Activated T-cell treated with anti-CD3 and anti-CD28 coated beads, Interleukin-2, amount 50 U/mL, for 24 hours (primary cell): Measurements from ENCODE around the gene FCGR2B.
"Not testable (repeated sequence)": the region's sequence is repeated elsewhere in the genome, so short reads cannot be mapped to it uniquely, and the experiment has no call there.

Source experiments
- DNase-seq: peaks from one replicate; pipeline ENCODE4 v3.0.0-alpha.2; 2020
- H3K27ac Mint-ChIP-seq: 2 replicates; pipeline ENCODE4 v1.8.0; 2020; ENCODE audit warnings: mild to moderate bottlenecking, mixed read lengths
- H3K27me3 Mint-ChIP-seq: 2 replicates; pipeline ENCODE4 v1.8.0; 2020; ENCODE audit warnings: mixed read lengths
- H3K36me3 Mint-ChIP-seq: 2 replicates; pipeline ENCODE4 v1.8.0; 2020; ENCODE audit warnings: low read depth, mixed read lengths
- H3K4me1 Mint-ChIP-seq: 2 replicates; pipeline ENCODE4 v1.8.0; 2020; ENCODE audit warnings: low read depth, mixed read lengths
- H3K4me3 Mint-ChIP-seq: 2 replicates; pipeline ENCODE4 v1.8.0; 2020; ENCODE audit warnings: mild to moderate bottlenecking, moderate library complexity, mixed read lengths
- H3K9me3 Mint-ChIP-seq: 2 replicates; pipeline ENCODE4 v1.8.0; 2020; ENCODE audit warnings: mixed read lengths

Gene FCGR2B

DNA sequence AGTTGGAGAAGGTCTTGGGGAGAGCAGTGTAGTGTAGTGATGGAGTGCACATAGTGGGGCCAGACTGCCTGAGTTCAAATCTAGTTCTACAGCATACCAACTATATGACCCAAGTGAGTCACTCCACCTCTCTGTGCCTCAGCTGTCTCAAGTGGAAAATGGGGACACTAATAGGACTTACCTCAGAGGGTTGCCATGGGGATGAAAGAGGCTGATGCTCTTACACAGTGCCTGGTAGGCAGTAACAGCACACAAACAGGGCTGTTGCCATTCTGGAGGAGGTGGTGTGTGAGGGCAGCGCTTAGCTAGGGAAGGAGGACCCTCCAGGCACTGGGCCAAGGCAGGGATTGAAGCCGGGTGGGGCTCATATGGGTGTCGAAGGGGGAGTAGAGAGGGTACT, 11.5 kb downstream of the FCGR2B start:
- H3K27ac Mint-ChIP-seq, H3K36me3 Mint-ChIP-seq, H3K9me3 Mint-ChIP-seq, DNase-seq, H3K4me3 Mint-ChIP-seq, H3K27me3 Mint-ChIP-seq: not testable (repeated sequence)
- peaks cover 15% of the 10 kb centered on the region for H3K4me1 Mint-ChIP-seq

DNA sequence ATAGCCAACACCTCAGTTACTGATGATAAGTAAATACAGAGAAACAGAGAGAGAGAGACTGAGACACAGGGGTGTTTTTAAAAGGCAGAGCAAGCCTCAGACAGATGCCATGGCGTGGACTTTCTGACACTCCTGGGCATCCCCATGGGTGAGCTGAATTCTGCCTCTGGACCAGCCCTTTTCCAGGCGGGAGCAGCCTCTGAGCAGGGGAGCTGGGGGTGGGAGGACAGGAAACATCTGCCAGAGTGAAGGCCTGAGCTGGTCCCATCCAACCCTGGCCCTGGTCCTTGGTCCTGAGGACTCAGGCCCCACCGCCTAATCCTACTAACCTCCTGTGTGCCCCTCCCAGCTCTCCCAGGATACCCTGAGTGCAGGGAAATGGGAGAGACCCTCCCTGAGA, 12.0 kb downstream of the FCGR2B start:
- H3K36me3 Mint-ChIP-seq, H3K4me3 Mint-ChIP-seq, H3K27me3 Mint-ChIP-seq, DNase-seq, H3K27ac Mint-ChIP-seq, H3K9me3 Mint-ChIP-seq: not testable (repeated sequence)
- peaks cover 15% of the 10 kb centered on the region for H3K4me1 Mint-ChIP-seq

DNA sequence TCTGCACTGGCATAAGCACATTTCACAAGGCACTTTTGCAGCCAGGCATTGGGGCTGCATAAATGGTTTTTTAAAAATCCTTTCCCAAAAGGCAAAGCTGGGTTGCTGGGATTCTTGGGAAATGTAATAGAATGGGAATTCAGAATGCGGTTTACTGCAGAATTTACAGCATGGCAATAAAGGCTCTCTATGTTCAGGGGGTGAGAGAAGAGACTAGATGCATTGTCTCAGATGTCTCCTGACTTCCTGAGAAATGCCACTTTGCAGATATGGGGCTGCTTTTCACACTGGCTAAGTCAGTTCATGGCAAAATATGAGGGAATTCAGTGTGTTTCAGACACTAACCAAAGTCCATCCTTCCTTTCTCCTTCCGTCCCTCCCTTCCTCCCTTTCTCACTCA, 13.5 kb downstream of the FCGR2B start:
- Mint-ChIP-seq H3K9me3 (no peaks in the 10 kb centered on the region), H3K4me1 (peaks cover 10% of the 10 kb centered on the region), H3K4me3 (no peak overlapping the region), H3K27me3 (no peaks in the 10 kb centered on the region), H3K27ac (no peak overlapping the region), H3K36me3 (no peaks in the 10 kb centered on the region)
- DNase-seq, result no peak

DNA sequence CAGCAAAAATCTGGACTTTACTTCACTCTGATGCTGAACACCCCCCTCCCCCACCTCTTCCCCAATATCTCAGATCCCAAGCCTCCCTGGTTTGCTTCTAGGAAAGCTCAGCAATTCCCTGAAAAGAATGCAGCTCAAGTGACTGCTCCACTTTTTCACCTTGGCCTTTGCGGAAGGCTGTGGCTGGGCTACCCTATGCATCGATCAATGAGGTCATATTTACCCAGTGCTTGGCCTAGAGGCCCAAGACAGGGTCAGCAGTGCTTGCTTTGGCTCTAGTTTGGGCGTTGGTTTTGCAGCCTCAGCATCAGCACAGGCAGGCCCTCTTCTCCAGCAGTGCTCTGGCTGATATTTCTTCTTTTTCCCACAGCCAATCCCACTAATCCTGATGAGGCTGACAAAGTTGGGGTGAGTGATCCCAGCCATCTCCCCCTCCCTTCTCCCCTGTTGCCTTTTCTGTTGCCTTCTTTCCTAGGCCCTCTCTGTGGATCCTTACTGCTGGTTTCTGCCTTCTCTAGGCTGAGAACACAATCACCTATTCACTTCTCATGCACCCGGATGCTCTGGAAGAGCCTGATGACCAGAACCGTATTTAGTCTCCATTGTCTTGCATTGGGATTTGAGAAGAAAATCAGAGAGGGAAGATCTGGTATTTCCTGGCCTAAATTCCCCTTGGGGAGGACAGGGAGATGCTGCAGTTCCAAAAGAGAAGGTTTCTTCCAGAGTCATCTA, 14.2 kb downstream of the FCGR2B start:
- H3K4me3 Mint-ChIP-seq, result no peak overlapping the region
- no peaks in the 10 kb centered on the region for H3K36me3 Mint-ChIP-seq

DNA sequence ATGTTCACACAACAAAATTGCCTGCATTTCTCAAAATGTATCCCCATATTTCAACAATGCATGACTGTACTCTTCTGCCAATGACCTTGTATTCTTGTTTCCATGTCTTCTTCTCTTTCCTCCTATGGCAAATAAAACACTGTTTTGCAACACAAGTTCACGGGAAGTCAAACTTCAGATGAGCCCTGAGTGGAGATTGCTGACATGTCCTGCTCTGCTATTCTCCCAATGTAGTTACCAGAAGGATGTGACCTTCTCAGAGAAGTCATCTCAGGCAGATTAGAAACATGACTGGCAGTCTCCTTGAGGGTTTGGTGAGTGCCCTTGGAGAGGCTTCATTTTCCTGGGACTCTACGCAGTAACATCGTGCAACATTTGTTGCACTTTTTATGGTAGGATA, 15.6 kb downstream of the FCGR2B start:
- Mint-ChIP-seq H3K27ac (no peak overlapping the region), H3K4me3 (no peak overlapping the region), H3K36me3 (no peaks in the 10 kb centered on the region), H3K9me3 (no peaks in the 10 kb centered on the region), H3K27me3 (peaks cover 3% of the 10 kb centered on the region), H3K4me1 (peaks cover 7% of the 10 kb centered on the region)
- DNase-seq, result no peak

More for the DNA sequence above, 14.2 kb downstream of the FCGR2B start:
- H3K9me3 Mint-ChIP-seq, result no peaks in the 10 kb centered on the region
- peaks cover 7% of the 10 kb centered on the region for H3K4me1 Mint-ChIP-seq
- peaks cover 3% of the 10 kb centered on the region for H3K27me3 Mint-ChIP-seq
- DNase-seq, result no peak
- H3K27ac Mint-ChIP-seq, result no peak overlapping the region

DNA sequence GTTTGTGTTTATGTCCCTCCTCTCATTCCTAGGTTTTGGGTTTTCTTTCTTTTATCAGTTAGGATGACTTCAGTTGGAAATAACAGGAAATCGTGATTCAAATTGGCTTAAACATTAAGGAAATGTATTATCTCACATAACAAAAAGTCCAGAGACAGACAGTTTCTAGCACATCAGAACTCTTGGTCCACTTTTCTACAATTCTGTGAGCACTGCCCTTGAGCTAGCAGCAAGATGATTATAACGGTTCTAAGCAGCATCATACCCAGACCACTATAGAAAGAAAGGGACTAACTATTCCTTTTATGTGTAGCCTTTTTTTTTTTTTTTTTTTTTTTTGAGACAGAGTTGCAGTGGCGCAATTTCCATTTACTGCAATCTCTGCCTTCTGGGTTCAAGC, 18.9 kb downstream of the FCGR2B start:
- H3K27me3 Mint-ChIP-seq, result peaks cover 9% of the 10 kb centered on the region
- no peaks in the 10 kb centered on the region for H3K36me3 Mint-ChIP-seq
- no peak overlapping the region for H3K4me3 Mint-ChIP-seq

DNA sequence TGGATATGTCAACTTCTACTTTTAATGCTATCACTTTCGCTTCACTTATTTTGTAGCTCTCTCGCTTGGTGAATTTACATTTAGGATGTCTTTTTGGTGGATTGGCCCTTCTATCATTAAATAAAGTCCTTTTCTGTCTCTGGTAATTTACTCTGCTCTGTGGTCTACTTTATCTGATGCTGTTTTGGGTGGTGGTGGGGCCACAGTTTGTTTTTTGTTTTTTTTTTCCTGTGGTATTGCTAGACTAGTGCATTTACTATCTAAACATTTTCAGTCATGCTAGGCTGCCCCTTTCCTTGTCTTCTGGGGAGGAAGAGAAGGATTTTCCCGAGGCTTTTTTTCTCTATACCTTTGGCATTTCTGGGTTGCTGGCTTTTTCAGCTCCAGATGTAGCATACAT, 26.0 kb downstream of the FCGR2B start:
- peaks cover 33% of the 10 kb centered on the region for H3K27me3 Mint-ChIP-seq
- no peaks in the 10 kb centered on the region for H3K9me3 Mint-ChIP-seq
- H3K36me3 Mint-ChIP-seq, result no peaks in the 10 kb centered on the region
- DNase-seq, result no peak
- no peaks in the 10 kb centered on the region for H3K4me1 Mint-ChIP-seq
- no peak overlapping the region for H3K4me3 Mint-ChIP-seq
- H3K27ac Mint-ChIP-seq, result no peak overlapping the region

More for the DNA sequence above, 18.9 kb downstream of the FCGR2B start:
- no peak for DNase-seq
- H3K9me3 Mint-ChIP-seq, result no peaks in the 10 kb centered on the region
- no peaks in the 10 kb centered on the region for H3K4me1 Mint-ChIP-seq
- H3K27ac Mint-ChIP-seq, result no peak overlapping the region

DNA sequence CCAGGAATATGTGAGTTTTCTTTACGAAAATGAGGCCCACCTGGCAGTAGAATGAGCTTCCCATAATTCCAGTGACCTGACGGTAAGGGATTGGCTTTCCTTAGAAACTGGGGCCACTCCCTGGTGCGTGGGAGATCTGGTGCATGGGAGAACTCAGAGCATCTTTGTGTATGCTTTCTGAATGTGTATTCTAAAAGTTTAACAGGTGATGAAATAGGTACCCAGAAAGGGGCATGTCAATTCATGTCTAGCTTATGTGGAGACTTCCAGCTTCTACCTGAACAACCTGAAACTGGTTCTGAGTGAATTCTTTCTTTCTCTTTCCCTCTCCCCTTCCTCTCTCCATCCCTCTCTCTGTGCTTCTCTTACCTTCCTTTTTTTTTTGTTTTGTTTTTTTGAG, 28.9 kb downstream of the FCGR2B start:
- no peak overlapping the region for H3K27ac Mint-ChIP-seq
- H3K4me3 Mint-ChIP-seq, result no peak overlapping the region
- no peaks in the 10 kb centered on the region for H3K4me1 Mint-ChIP-seq
- no peaks in the 10 kb centered on the region for H3K9me3 Mint-ChIP-seq
- H3K27me3 Mint-ChIP-seq, result peaks cover 35% of the 10 kb centered on the region
- no peak for DNase-seq
- H3K36me3 Mint-ChIP-seq, result no peaks in the 10 kb centered on the region

DNA sequence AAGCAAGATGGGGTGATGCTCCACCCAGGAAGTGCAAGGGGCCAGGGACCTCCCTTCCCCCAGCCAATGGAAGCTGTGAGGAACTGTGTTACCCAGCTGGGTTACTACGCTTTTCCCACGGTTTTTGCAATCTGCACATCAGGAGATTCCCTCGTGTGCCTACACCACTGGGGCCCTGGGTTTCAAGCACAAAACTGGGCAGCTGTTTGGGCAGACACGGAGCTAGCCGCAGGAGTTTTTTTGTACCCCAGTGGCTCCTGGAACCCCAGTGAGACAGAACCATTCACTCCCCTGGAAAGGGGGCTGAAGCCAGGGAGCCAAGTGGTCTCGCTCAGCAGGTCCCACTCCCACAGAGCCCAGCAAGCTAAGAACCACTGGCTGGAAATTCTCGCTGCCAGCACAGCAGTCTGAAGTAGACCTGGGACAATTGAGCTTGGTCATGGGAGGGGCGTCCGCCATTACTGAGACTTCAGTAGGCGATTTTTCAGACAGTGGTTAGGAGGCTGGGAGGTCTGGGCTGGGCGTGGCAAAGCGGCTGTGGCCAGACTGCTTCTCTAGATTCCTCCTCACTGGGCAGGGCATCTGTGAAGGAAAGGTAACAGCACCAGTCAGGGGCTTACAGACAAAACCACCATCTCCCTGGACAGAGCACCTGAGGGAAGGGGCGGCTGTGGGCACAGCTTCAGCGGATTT, 30.2 kb downstream of the FCGR2B start:
- H3K27me3 Mint-ChIP-seq, result peaks cover 38% of the 10 kb centered on the region
- H3K9me3 Mint-ChIP-seq, H3K4me1 Mint-ChIP-seq, H3K36me3 Mint-ChIP-seq, DNase-seq, H3K4me3 Mint-ChIP-seq, H3K27ac Mint-ChIP-seq: not testable (repeated sequence)

DNA sequence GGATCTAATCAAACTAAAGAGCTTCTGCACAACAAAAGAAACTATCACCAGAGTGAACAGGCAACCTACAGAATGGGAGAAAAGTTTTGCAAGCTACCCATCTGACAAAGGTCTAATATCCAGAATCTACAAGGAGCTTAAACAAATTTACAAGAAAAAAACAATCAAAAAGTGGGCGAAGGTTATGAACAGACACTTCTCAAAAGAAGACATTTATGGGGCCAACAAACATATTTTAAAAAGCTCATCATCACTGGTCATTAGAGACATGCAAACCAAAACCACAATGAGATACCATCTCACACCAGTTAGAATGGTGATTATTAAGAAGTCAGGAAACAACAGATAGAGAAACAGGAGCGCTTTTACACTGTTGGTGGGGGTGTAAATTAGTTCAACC, 35.4 kb downstream of the FCGR2B start:
- H3K27me3 Mint-ChIP-seq, result peaks cover 17% of the 10 kb centered on the region
- not testable (repeated sequence) for H3K27ac Mint-ChIP-seq, H3K9me3 Mint-ChIP-seq, H3K4me3 Mint-ChIP-seq, DNase-seq, H3K36me3 Mint-ChIP-seq, H3K4me1 Mint-ChIP-seq

DNA sequence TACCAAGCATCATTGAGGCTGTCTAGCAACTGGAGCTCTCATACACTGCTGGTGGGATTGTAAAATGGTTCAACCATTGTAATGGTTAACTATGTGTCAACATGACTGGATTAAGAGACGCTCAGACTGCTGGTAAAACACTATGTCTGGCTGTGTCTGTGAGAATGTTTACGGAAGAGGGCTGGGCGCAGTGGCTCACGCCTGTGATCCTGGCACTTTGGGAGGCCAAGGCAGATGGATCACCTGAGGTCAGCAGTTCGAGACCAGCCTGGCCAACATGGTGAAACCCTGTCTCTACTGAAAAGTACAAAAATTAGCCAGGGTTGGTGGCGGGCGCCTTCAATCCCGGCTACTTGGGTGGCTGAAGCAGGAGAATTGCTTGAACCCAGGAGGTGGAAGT, 39.3 kb downstream of the FCGR2B start:
- Mint-ChIP-seq H3K36me3 (no peaks in the 10 kb centered on the region), H3K27me3 (peaks cover 4% of the 10 kb centered on the region), H3K27ac (no peak overlapping the region), H3K4me3 (no peak overlapping the region), H3K4me1 (peaks cover 1% of the 10 kb centered on the region), H3K9me3 (no peaks in the 10 kb centered on the region)
- no peak for DNase-seq

DNA sequence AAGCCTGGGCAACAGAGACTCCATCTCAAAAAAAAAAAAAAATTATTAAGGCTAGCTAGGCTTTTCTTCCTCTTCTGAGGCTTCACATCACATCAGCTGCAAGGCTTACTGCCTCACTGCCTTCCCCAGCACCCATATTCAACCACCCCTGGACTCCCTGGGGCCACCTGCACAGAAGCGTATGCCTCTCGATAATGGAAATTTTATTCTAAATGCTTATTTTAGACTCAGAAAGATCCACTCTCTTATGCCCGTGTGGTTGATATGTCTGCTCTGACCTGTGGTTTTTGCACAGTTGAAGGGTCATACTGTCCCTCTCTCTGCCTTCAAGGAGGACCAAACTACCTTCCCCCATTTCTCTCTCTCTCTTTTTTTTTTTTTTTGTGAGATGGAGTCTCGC, 42.6 kb downstream of the FCGR2B start:
- Mint-ChIP-seq H3K27me3 (peaks cover 7% of the 10 kb centered on the region), H3K4me3 (no peak overlapping the region), H3K4me1 (peaks cover 1% of the 10 kb centered on the region), H3K27ac (no peak overlapping the region), H3K9me3 (no peaks in the 10 kb centered on the region), H3K36me3 (no peaks in the 10 kb centered on the region)
- DNase-seq, result no peak

DNA sequence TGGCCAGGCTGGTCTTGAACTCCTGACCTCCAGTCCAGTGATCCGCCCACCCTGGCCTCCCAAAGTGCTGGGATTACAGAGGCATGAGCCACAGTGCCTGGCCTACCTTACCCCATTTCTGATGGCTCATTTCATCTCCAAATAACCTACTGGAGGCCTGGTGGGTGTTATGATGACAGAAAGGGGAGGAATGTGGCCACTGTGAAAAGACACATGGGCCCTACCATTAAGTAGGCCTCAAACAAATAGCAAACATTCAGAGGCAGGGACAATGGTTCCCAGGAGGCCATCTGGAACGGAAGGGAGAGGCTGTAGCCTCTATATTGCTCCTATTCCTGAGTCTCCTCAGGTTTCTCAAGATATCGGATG, 43.2 kb downstream of the FCGR2B start:
- H3K9me3 Mint-ChIP-seq, result no peaks in the 10 kb centered on the region

DNA sequence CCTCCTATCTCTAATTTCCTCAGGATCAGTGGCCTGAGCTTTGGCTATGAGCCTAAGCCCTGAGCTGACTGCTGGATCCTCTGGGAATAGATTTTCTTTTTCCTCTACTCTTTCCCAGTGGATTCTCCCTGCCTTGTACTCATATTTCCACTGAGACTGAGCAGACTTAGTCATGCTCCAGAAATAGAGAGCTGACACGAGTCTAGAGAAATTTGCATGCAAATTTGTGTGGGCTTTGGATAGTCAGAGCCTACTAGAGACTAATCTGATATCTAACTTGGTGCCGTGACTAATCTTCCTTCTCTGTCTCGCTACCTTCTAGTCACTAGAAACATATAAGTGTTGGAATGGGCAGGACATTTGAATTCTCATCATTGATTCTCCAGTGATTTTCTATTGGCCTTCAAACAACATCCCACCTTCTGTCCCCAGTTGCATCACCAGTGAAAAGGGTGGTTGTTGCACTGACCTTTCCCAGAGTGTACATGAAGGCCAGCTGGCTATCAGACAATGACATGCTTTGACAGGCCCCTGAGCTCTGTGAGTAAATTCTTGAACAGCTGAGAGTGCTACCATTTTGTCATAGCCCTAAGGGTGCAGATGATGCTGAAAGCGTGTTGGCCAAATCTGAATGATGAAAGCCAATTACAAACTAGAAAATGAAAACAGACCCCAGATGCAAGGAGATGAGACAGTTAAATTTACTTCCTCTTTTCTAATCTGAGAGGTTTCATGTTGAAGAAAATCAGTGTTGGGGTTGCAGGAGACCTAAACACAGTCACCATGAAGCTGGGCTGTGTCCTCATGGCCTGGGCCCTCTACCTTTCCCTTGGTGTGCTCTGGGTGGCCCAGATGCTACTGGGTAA, 43.8 kb downstream of the FCGR2B start, which contains the start of gene FCRLA:
FCRLA (plus strand) TSS at position 748 of the 866 bp plus-strand sequence; CDS start at position 784, 36 bp downstream.
- H3K4me1 Mint-ChIP-seq, result peaks cover 1% of the 10 kb centered on the region
- no peak within 1 kb of the TSS for H3K4me3 Mint-ChIP-seq
- no peak within 1 kb of the TSS for H3K27ac Mint-ChIP-seq
- DNase-seq, result no peak
- H3K36me3 Mint-ChIP-seq, result no peaks in the 10 kb centered on the region
- no peaks in the 10 kb centered on the region for H3K9me3 Mint-ChIP-seq
- H3K27me3 Mint-ChIP-seq, result peaks cover 7% of the 10 kb centered on the region

More for the DNA sequence above, 43.2 kb downstream of the FCGR2B start:
- Mint-ChIP-seq H3K4me1 (peaks cover 1% of the 10 kb centered on the region), H3K27me3 (peaks cover 7% of the 10 kb centered on the region), H3K4me3 (no peak overlapping the region), H3K27ac (no peak overlapping the region), H3K36me3 (no peaks in the 10 kb centered on the region)
- DNase-seq, result no peak

DNA sequence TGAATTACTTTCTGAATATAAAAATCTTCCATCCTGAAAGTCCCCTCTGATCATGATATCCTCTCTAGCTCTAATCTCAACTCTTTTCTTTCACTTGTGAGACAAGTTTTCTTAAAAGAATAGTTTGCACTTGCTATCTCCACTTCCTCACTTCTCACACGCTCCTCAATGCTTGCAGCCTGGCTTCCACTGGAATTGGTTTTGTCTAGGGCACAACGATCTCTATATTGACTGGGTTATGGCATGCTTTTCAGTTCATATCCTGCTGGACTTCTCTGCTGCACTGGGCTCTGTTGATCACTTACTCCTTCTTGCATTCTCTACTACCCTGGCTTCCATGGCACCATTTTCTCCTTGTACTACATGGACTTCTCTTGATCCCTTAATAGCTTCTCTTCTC, 44.6 kb downstream of the FCGR2B start:
- no peaks in the 10 kb centered on the region for H3K36me3 Mint-ChIP-seq
- no peaks in the 10 kb centered on the region for H3K9me3 Mint-ChIP-seq
- H3K4me3 Mint-ChIP-seq, result no peak overlapping the region
- peaks cover 1% of the 10 kb centered on the region for H3K4me1 Mint-ChIP-seq
- peaks cover 11% of the 10 kb centered on the region for H3K27me3 Mint-ChIP-seq
- no peak for DNase-seq
- no peak overlapping the region for H3K27ac Mint-ChIP-seq
